Heart left ventricle (tissue), 16 donors: Measurements from ENCODE around the gene FOXE3. TPM values are rescaled to one million over a fixed set of nuclear protein-coding genes. Genes with fewer than 3 reads are reported as not detected.

Experiments
- ATAC-seq, 4 donors: fragments of 200-7000 bp; cut with Tn5 transposase; one replicate each; pipeline ENCODE4 v1.9.1; 2020 to 2022; ENCODE audit warnings: moderate library complexity in 4 of 4, mild to moderate bottlenecking in 3 of 4, moderate number of reproducible peaks in 1 of 4
- DNase-seq, 5 donors: peaks; one replicate each; pipeline ENCODE4 v3.0.0-alpha.2; 2020
- H3K27ac ChIP-seq, 12 donors: fragments of 200-600 bp; sonication (generic) in 4 of 12; one replicate each; pipeline versions ENCODE4 v1.5.0 to v1.8.0; 2016 to 2022; ENCODE audit warnings: mild to moderate bottlenecking in 2 of 12
- H3K27me3 ChIP-seq, 9 donors: fragments of 200-600 bp; sonication (generic) in 2 of 9; one replicate each; pipeline versions ENCODE4 v1.5.1 to v1.8.0; 2016 to 2022; ENCODE audit warnings: mild to moderate bottlenecking in 3 of 9
- H3K36me3 ChIP-seq, 9 donors: fragments of 200-600 bp; sonication (generic) in 2 of 9; one replicate each; pipeline versions ENCODE4 v1.5.0 to v1.8.0; 2018 to 2022; ENCODE audit warnings: mild to moderate bottlenecking in 2 of 9
- H3K4me1 ChIP-seq, 12 donors: fragments of 200-600 bp; sonication (generic) in 4 of 12; one replicate each; pipeline versions ENCODE4 v1.5.0 to v1.8.0; 2016 to 2022; ENCODE audit warnings: mild to moderate bottlenecking in 3 of 12
- H3K4me3 ChIP-seq, 12 donors: fragments of 200-600 bp; sonication (generic) in 4 of 12; one replicate each; pipeline versions ENCODE4 v1.5.0 to v1.8.0; 2017 to 2022; ENCODE audit warnings: mild to moderate bottlenecking in 9 of 12, moderate library complexity in 4 of 12
- H3K9me3 ChIP-seq, 12 donors: fragments of 200-600 bp; sonication (generic) in 4 of 12; one replicate each; pipeline versions ENCODE4 v1.5.0 to v1.8.0; 2016 to 2022; ENCODE audit warnings: mild to moderate bottlenecking in 1 of 12
- CTCF ChIP-seq, 12 donors: fragments of 200-600 bp; sonication (generic) in 4 of 12; IDR thresholded peaks; one replicate each; pipeline versions ENCODE4 v1.5.0 to v1.8.0; 2018 to 2022; ENCODE audit warnings: antibody characterized with exemption in 12 of 12, mild to moderate bottlenecking in 5 of 12
- POLR2A ChIP-seq, 2 donors: fragments of 450-650 bp; IDR thresholded peaks; one replicate each; pipeline ENCODE4 v1.6.1; 2017; ENCODE audit warnings: antibody characterized with exemption in 2 of 2, mild to moderate bottlenecking in 2 of 2, moderate library complexity in 2 of 2
- WGBS, 4 donors: extraction: QIAGEN DNeasy Blood & Tissue Kit in 2 of 4; methylation state at CpG; one replicate each; pipeline versions ENCODE4 v1.1.5 to v1.1.7; 2013 to 2018; 5-methylcytosine and 5-hydroxymethylcytosine counted together
- intact Hi-C, 10 donors: fragments of 100-400 bp; cut with DNase I; formaldehyde crosslinking; loops; one replicate each; pipeline versions ENCODE4 v1.11.1 to v1.14.2; 2022
- polyA plus RNA-seq, 2 donors: library from polyadenylated mRNA; stranded (reverse); fragments of 200-250 nt; gene quantifications; one replicate each; pipeline ENCODE4 v1.2.3, GENCODE V29; 2013
- total RNA-seq, 9 donors: library from RNA; depleted of rRNA in 2 of 9; stranded (reverse); fragments of >200 nt in 2 of 9; fragmentation: NEBNext Ultra II Directional in 3 of 9; extraction: Animal tissue kit (Norgen Biotek cat#: 25700) in 3 of 9; gene quantifications; one replicate each; pipeline versions ENCODE4 v1.1.0 to v1.2.4, GENCODE V29; 2016 to 2023
- donor health status: ischemic (EF 13 %, LVEDD 7.1; RV severe dilation, severe dysfunction).
- donor health status: healthy with polysubstance abuse.
- donor health status: DM: no; HTN: yes; CAD: no.
- donor health status: DM: no; HTN: no; CAD: no.
- donor health status: ischemic (EF 25% LVEDD 6.9; RV normal size, moderate dysfunction).
- donor health status: ischemic (EF 25% LVEDD 5.7; RV mildly dilated, moderate dysfunction).
- donor health status: healthy.
- donor health status: DM: yes; HTN: yes; CAD: no.
- donor health status: ischemic (EF 35%, LVEDD 5.7; RV mildly dilated, moderate dysfunction).
- donor health status: nonischemic (EF 11% LVEDD 7.7; RV severe dilation, severe dysfunction).
- donor health status: DM: yes; HTN: yes; CAD: no.
- donor health status: PGD.
- donor health status: ischemic (EF 29% LVEDD 5.4; RV normal size, mild dysfunction).
- donor health status: nonischemic (EF 23%, LVEDD 6.1; RV moderate dilation, normal function).

The FOXE3 gene
- total and polyA plus RNA-seq, 11 donors: not detected

GRCh38 chr1:47437447-47438164 lies 21.5 kb downstream of the FOXE3 start, which contains the start of gene FOXD2:
TSS of gene FOXD2 (plus strand) at chr1:47438044. CDS start at chr1:47438136, 92 bp downstream.
- ATAC-seq (peak; percentile 92 to 95 (median 95)), DNase-seq (peak; percentile 83 to 93 (median 85))
- Histone ChIP-seq H3K9me3 (no peaks in the 10 kb centered on the region), H3K4me1 (peaks cover 4 to 56% (median 25%) of the 10 kb centered on the region in 12 donors), H3K4me3 (peak within 1 kb of the TSS; percentile 36 to 81 (median 70)), H3K27ac (peak within 1 kb of the TSS in 11 of 12 donors; percentile 49 to 90 (median 69)), H3K36me3 (no peaks in the 10 kb centered on the region), H3K27me3 (peaks cover 43 to 98% (median 84%) of the 10 kb centered on the region in 9 donors)
- WGBS, 4 donors: 0 to 1% (median 0%) methylated on average over 11 to 80 of the region's 80 CpGs
- intact Hi-C loops: loop anchor here in 4 of 10 donors (1.0 to 5.0 kb wide), 4 partner anchors 130 to 273 kb away; no protein-coding TSS in a partner anchor
- TF ChIP-seq POLR2A (IDR thresholded peaks at IDR 0.05) (peak in 1 of 2 donors; percentile 62), CTCF (IDR thresholded peaks at IDR 0.05) (peak; percentile 92 to 100 (median 98))

GRCh38 chr1:47438165-47439016 lies 22.3 kb downstream of the FOXE3 start:
- Histone ChIP-seq H3K36me3 (no peaks in the 10 kb centered on the region), H3K27me3 (peaks cover 46 to 98% (median 85%) of the 10 kb centered on the region in 9 donors), H3K27ac (peak overlapping the region in 8 of 12 donors; percentile 60 to 90 (median 68)), H3K9me3 (no peaks in the 10 kb centered on the region), H3K4me1 (peaks cover 4 to 48% (median 25%) of the 10 kb centered on the region in 12 donors), H3K4me3 (peak overlapping the region; percentile 36 to 81 (median 70))
- TF ChIP-seq POLR2A (IDR thresholded peaks at IDR 0.05): no peak
- TF ChIP-seq CTCF (IDR thresholded peaks at IDR 0.05): no peak
- 2 to 4% (median 3%) methylated on average over 22 to 117 of the region's 117 CpGs for WGBS, 4 donors
- DNase-seq (no peak), ATAC-seq (no peak)
- intact Hi-C loops: loop anchor here in 1 of 10 donors (5.0 kb wide), 2 partner anchors 129 to 184 kb away; no protein-coding TSS in a partner anchor

- TF ChIP-seq POLR2A (IDR thresholded peaks at IDR 0.05) (no peak), CTCF (IDR thresholded peaks at IDR 0.05) (no peak)
- Histone ChIP-seq H3K36me3 (no peaks in the 10 kb centered on the region), H3K4me1 (peaks cover 0 to 46% (median 19%) of the 10 kb centered on the region in 12 donors), H3K9me3 (no peaks in the 10 kb centered on the region), H3K4me3 (peak overlapping the region in 6 of 12 donors; percentile 33 to 76 (median 74)), H3K27me3 (peaks cover 54 to 98% (median 86%) of the 10 kb centered on the region in 9 donors), H3K27ac (no peak overlapping the region)
- 10 to 23% (median 16%) methylated on average over 11 to 86 of the region's 86 CpGs for WGBS, 4 donors
- intact Hi-C loops: loop anchor here in 1 of 10 donors (5.0 kb wide), 2 partner anchors 128 to 183 kb away; no protein-coding TSS in a partner anchor
- ATAC-seq (no peak), DNase-seq (no peak)
Observed at GRCh38 chr1:47439017-47439818, 23.1 kb downstream of the FOXE3 start.
